GM12892 (cell line): ENCODE data around the gene GFI1B.

Experiments used
- POLR2A ChIP-seq: IDR thresholded peaks from 2 replicates; pipeline ENCODE4 v1.6.1; 2011; ENCODE audit warnings: low read depth, low read length, control low read depth
- POLR2AphosphoS5 ChIP-seq: IDR thresholded peaks from 2 replicates; pipeline ENCODE4 v1.6.1; 2011; ENCODE audit warnings: low read depth, low read length, control low read depth

- no peak for TF ChIP-seq POLR2A
- TF ChIP-seq POLR2AphosphoS5, result no peak
Measured at GRCh38 chr9:133002147-133003070, 23.9 kb downstream of the GFI1B start.
